Lung (tissue), 12 donors: ENCODE data around the gene GPC6. TPM values are rescaled to one million over a fixed set of nuclear protein-coding genes. Genes with fewer than 3 reads are reported as not detected.

Experiments used
- ATAC-seq: fragments of 200-7000 bp; cut with Tn5 transposase; one replicate; pipeline ENCODE4 v1.9.1; 2020; ENCODE audit warnings: moderate number of reproducible peaks; ENCODE audit not compliant: insufficient read depth, low FRiP score
- DNase-seq, 3 donors: peaks; one replicate each; pipeline ENCODE4 v3.0.0-alpha.2; 2013 to 2017
- H3K27ac ChIP-seq, 2 donors: one replicate each; pipeline ENCODE4 v1.5.1; 2013; ENCODE audit warnings: mild to moderate bottlenecking in 2 of 2, moderate library complexity in 2 of 2, control low read depth in 1 of 2, inconsistent platforms in 1 of 2, low read depth in 1 of 2, low read length in 1 of 2
- H3K27me3 ChIP-seq, 3 donors: one replicate each; pipeline ENCODE4 v1.5.1; 2013; ENCODE audit warnings: low read length in 2 of 3; ENCODE audit not compliant: control insufficient read depth in 3 of 3, insufficient read depth in 3 of 3
- H3K36me3 ChIP-seq, 4 donors: one replicate each; pipeline ENCODE4 v1.5.1; 2013; ENCODE audit warnings: low read length in 4 of 4, mild to moderate bottlenecking in 1 of 4, moderate library complexity in 1 of 4; ENCODE audit not compliant: control insufficient read depth in 4 of 4, insufficient read depth in 4 of 4
- H3K4me1 ChIP-seq, 5 donors: one replicate each; pipeline ENCODE4 v1.5.1; 2013; ENCODE audit warnings: low read length in 5 of 5, mild to moderate bottlenecking in 2 of 5, moderate library complexity in 1 of 5; ENCODE audit not compliant: control insufficient read depth in 5 of 5, insufficient read depth in 5 of 5
- H3K4me3 ChIP-seq: one replicate; pipeline ENCODE4 v1.5.1; 2013; ENCODE audit warnings: mild to moderate bottlenecking, control low read depth, moderate library complexity
- H3K9ac ChIP-seq, 2 donors: one replicate each; pipeline ENCODE4 v1.5.1; 2013; ENCODE audit warnings: low read length in 2 of 2, control low read depth in 1 of 2; ENCODE audit not compliant: insufficient read depth in 1 of 2
- H3K9me3 ChIP-seq, 4 donors: one replicate each; pipeline ENCODE4 v1.5.1; 2013; ENCODE audit warnings: low read length in 3 of 4, mild to moderate bottlenecking in 1 of 4, moderate library complexity in 1 of 4; ENCODE audit not compliant: control insufficient read depth in 4 of 4, insufficient read depth in 3 of 4
- CTCF ChIP-seq: IDR thresholded peaks from 2 replicates; pipeline ENCODE4 v1.5.1; 2012; ENCODE audit warnings: mild to moderate bottlenecking; ENCODE audit errors: control extremely low read depth, extremely low read depth
- WGBS, 2 donors: extraction: QIAGEN DNeasy Blood & Tissue Kit; methylation state at CpG; one replicate each; pipeline ENCODE4 v1.1.7; 2013; 5-methylcytosine and 5-hydroxymethylcytosine counted together
- polyA plus RNA-seq, 2 donors: library from polyadenylated mRNA; stranded (reverse); fragments of 200-250 nt; gene quantifications; one replicate each; pipeline ENCODE4 v1.2.1, GENCODE V29; 2013
- total RNA-seq, 2 donors: library from RNA; depleted of rRNA in 1 of 2; stranded (reverse); fragments of >200 nt in 1 of 2; gene quantifications; one replicate each; pipeline ENCODE4 v1.2.1, GENCODE V29; 2014 to 2021
- donor health status: control.
- donor health status: control.
- donor health status: Bipolar disorder and iron deficiency.
- donor health status: healthy.
- donor health status: DM: yes; HTN: yes; CAD: no.

Gene GPC6
- total and polyA plus RNA-seq, 4 donors, result 0.45 to 31.4 (median 4.8) TPM

- no peak overlapping the region for H3K27ac ChIP-seq
- WGBS, 2 donors, result 85 to 92% methylated on average over 1 of the region's 1 CpG
- no peaks in the 10 kb centered on the region for H3K27me3 ChIP-seq
- no peak overlapping the region for H3K4me3 ChIP-seq
- ATAC-seq (no peak), DNase-seq (no peak)
- no peak for TF ChIP-seq CTCF
- no peaks in the 10 kb centered on the region for H3K36me3 ChIP-seq
- H3K9ac ChIP-seq, result no peak overlapping the region
- H3K4me1 ChIP-seq, result peaks cover 0 to 14% (median 0%) of the 10 kb centered on the region in 5 donors
- H3K9me3 ChIP-seq, result peaks cover 0 to 3% (median 0%) of the 10 kb centered on the region in 4 donors
Measured at GRCh38 chr13:93224535-93224934, 2.1 kb upstream of the GPC6 start.

- WGBS, 2 donors, result 86 to 87% methylated on average over 2 of the region's 2 CpGs
Measured at GRCh38 chr13:93225610-93226009, 997 bp upstream of the GPC6 start.

GRCh38 chr13:93226065-93226622, 463 bp upstream of the GPC6 start:
- Histone ChIP-seq H3K9ac (peak overlapping the region in 1 of 2 donors; percentile 47), H3K4me1 (peaks cover 0 to 26% (median 0%) of the 10 kb centered on the region in 5 donors), H3K9me3 (peaks cover 0 to 3% (median 0%) of the 10 kb centered on the region in 4 donors), H3K36me3 (no peaks in the 10 kb centered on the region), H3K27ac (no peak overlapping the region), H3K4me3 (no peak overlapping the region), H3K27me3 (no peaks in the 10 kb centered on the region)
- DNase-seq (no peak), ATAC-seq (no peak)
- 17 to 23% methylated on average over 5 of the region's 5 CpGs for WGBS, 2 donors
- TF ChIP-seq CTCF, result no peak

More at GRCh38 chr13:93225610-93226009, 997 bp upstream of the GPC6 start:
- Histone ChIP-seq H3K36me3 (no peaks in the 10 kb centered on the region), H3K4me3 (no peak overlapping the region), H3K9ac (no peak overlapping the region), H3K27ac (no peak overlapping the region), H3K4me1 (peaks cover 0 to 25% (median 0%) of the 10 kb centered on the region in 5 donors), H3K9me3 (peaks cover 0 to 3% (median 0%) of the 10 kb centered on the region in 4 donors), H3K27me3 (no peaks in the 10 kb centered on the region)
- DNase-seq (no peak), ATAC-seq (no peak)
- no peak for TF ChIP-seq CTCF
